Fibroblast of mammary gland (primary cell): ENCODE data around the gene CIRBP.

Experiments
- DNase-seq: peaks from one replicate; pipeline ENCODE4 v3.0.0-alpha.2; 2010; ENCODE audit warnings: low read depth
- H3K4me3 ChIP-seq: 2 replicates; pipeline ENCODE4 v1.5.1; 2011; ENCODE audit warnings: low read depth, mild to moderate bottlenecking, low read length, moderate library complexity; ENCODE audit not compliant: control insufficient read depth
- CTCF ChIP-seq: conservative IDR thresholded peaks from 2 replicates; pipeline ENCODE4 v1.5.1; 2011; ENCODE audit warnings: low read depth, low read length, inconsistent platforms; ENCODE audit not compliant: control insufficient read depth, insufficient read depth

The CIRBP gene

GRCh38 chr19:1261538-1261797, 7.7 kb upstream of the CIRBP start:
- DNase-seq, result no peak
- no peak for TF ChIP-seq CTCF

GRCh38 chr19:1261798-1262622, 7.1 kb upstream of the CIRBP start:
- peak overlapping the region; percentile 49 for H3K4me3 ChIP-seq
- no peak for TF ChIP-seq CTCF
- peak; percentile 47 for DNase-seq

More at GRCh38 chr19:1261538-1261797, 7.7 kb upstream of the CIRBP start:
- peak overlapping the region; percentile 49 for H3K4me3 ChIP-seq

GRCh38 chr19:1262623-1263123, 6.5 kb upstream of the CIRBP start:
- no peak for DNase-seq
- H3K4me3 ChIP-seq, result no peak overlapping the region
- TF ChIP-seq CTCF, result no peak

- DNase-seq, result no peak
- TF ChIP-seq CTCF, result no peak
- no peak overlapping the region for H3K4me3 ChIP-seq
Measured at GRCh38 chr19:1263188-1263587, 5.9 kb upstream of the CIRBP start.

- H3K4me3 ChIP-seq, result no peak overlapping the region
- no peak for TF ChIP-seq CTCF
- DNase-seq, result peak; percentile 94
Measured at GRCh38 chr19:1264801-1265614, 4.1 kb upstream of the CIRBP start.

- H3K4me3 ChIP-seq, result peak overlapping the region; percentile 27
- no peak for TF ChIP-seq CTCF
- DNase-seq, result peak; percentile 93
Measured at GRCh38 chr19:1265615-1266128, 3.5 kb upstream of the CIRBP start.
